ENCODE measurements around the gene NT5DC2.

DNA sequence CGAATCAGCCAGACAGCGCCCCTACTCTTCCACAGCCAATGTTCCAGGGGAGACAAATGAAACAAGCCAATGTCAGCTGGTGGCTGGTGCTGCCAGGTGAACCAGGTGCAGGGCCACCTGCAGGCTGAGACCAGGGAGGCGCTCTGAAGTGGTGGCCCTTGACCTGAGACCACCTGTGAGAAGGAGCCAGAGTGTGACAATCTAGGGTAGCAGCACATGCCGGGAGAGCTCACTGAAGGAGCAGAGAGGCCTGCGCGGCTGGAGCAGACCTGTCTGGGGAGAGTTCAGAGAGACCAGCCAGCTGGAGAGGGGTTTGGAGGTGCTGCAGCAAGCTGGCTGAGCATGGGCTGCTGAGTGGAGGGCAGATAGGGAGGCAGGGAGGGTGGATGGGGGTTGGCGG lies 39.2 kb downstream of the NT5DC2 start:
- TF ChIP-seq, protein P1, sequence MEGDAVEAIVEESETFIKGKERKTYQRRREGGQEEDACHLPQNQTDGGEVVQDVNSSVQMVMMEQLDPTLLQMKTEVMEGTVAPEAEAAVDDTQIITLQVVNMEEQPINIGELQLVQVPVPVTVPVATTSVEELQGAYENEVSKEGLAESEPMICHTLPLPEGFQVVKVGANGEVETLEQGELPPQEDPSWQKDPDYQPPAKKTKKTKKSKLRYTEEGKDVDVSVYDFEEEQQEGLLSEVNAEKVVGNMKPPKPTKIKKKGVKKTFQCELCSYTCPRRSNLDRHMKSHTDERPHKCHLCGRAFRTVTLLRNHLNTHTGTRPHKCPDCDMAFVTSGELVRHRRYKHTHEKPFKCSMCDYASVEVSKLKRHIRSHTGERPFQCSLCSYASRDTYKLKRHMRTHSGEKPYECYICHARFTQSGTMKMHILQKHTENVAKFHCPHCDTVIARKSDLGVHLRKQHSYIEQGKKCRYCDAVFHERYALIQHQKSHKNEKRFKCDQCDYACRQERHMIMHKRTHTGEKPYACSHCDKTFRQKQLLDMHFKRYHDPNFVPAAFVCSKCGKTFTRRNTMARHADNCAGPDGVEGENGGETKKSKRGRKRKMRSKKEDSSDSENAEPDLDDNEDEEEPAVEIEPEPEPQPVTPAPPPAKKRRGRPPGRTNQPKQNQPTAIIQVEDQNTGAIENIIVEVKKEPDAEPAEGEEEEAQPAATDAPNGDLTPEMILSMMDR (conservative IDR thresholded peaks at IDR 0.05; ENCODE audit: low read depth, low read length) = no peak
- TF ChIP-seq EZH2phosphoT487 (IDR thresholded peaks at IDR 0.05; ENCODE audit: borderline replicate concordance, low read length) (no peak), EZH2 (IDR thresholded peaks at IDR 0.05; ENCODE audit: low read length, unreplicated experiment) (no peak)

Measured in PC-3 (cell line).